Prostate gland (tissue), 2 donors: ENCODE measurements around the gene CTBP2. TPM values are rescaled to one million over a fixed set of nuclear protein-coding genes. Genes with fewer than 3 reads are reported as not detected.
A peak's percentile ranks its signal among the peaks of the same experiment; 100 is the strongest.

Source experiments
- DNase-seq: peaks from one replicate; pipeline ENCODE4 v3.0.0-alpha.2; 2019; ENCODE audit warnings: low spot score
- H3K27ac ChIP-seq, 2 donors: fragments of 200-600 bp; sonication (generic); 2 replicates each; pipeline ENCODE4 v1.5.1; 2017 to 2019
- H3K27me3 ChIP-seq: fragments of 200-600 bp; sonication (generic); replicated peaks from 2 replicates; pipeline ENCODE4 v1.5.1; 2019; ENCODE audit not compliant: insufficient read depth
- H3K36me3 ChIP-seq, 2 donors: fragments of 200-600 bp; sonication (generic); 1 replicate in 1 of 2; 2 replicates in 1 of 2; pipeline versions ENCODE4 v1.5.1 to v1.8.1; 2017 to 2019
- H3K4me1 ChIP-seq: fragments of 200-600 bp; sonication (generic); replicated peaks from 2 replicates; pipeline ENCODE4 v1.5.1; 2019
- H3K4me3 ChIP-seq, 2 donors: fragments of 200-600 bp; sonication (generic); 2 replicates each; pipeline ENCODE4 v1.5.1; 2017 to 2019
- H3K9me3 ChIP-seq: fragments of 200-600 bp; sonication (generic); 2 replicates; pipeline ENCODE4 v1.5.1; 2017
- CTCF ChIP-seq, 4 experiments: fragments of 200-600 bp in 2 of 4; fragments of 450-650 bp in 2 of 4; sonication (generic) in 2 of 4; IDR thresholded peaks; 1 replicate in 3 of 4; 2 replicates in 1 of 4; pipeline ENCODE4 v1.5.1; 2016 to 2019; ENCODE audit warnings: antibody characterized with exemption in 4 of 4, mild to moderate bottlenecking in 2 of 4, moderate library complexity in 2 of 4
- POLR2A ChIP-seq: fragments of 450-650 bp; IDR thresholded peaks from one replicate; pipeline ENCODE4 v1.6.1; 2016; ENCODE audit warnings: antibody characterized with exemption, mild to moderate bottlenecking
- POLR2AphosphoS5 ChIP-seq: sonication (generic); formaldehyde crosslinking; IDR thresholded peaks from one replicate; pipeline ENCODE4 v1.6.1; 2017; ENCODE audit warnings: antibody characterized with exemption
- WGBS: methylation state at CpG from one replicate; pipeline ENCODE4 v1.1.5; 2018; 5-methylcytosine and 5-hydroxymethylcytosine counted together
- intact Hi-C: fragments of 100-400 bp; cut with DNase I; formaldehyde crosslinking; loops from one replicate; pipeline ENCODE4 v1.14.2; 2022
- total RNA-seq, 2 donors: library from RNA; depleted of rRNA; stranded (reverse); fragments of >200 nt; gene quantifications; one replicate each; pipeline ENCODE4 v1.1.0, GENCODE V29; 2016

The CTBP2 gene
- total RNA-seq, 2 donors from 2014 or later = 70.2 to 89.7 TPM

GRCh38 chr10:125033146-125033924 lies 127.0 kb downstream of the CTBP2 start:
- Histone ChIP-seq H3K4me1 (peaks cover 21% of the 10 kb centered on the region), H3K27me3 (no peaks in the 10 kb centered on the region), H3K27ac (no peak overlapping the region), H3K9me3 (no peaks in the 10 kb centered on the region), H3K4me3 (no peak overlapping the region), H3K36me3 (no peaks in the 10 kb centered on the region)
- DNase-seq = no peak
- WGBS = 71% methylated on average over 27 of the region's 27 CpGs
- TF ChIP-seq POLR2AphosphoS5 = no peak
- TF ChIP-seq POLR2A = no peak
- TF ChIP-seq CTCF (IDR thresholded peaks at IDR 0.05) = no peak
- intact Hi-C loops = no loop called here

- no peaks in the 10 kb centered on the region for H3K27me3 ChIP-seq
- TF ChIP-seq POLR2A (no peak), CTCF (IDR thresholded peaks at IDR 0.05) (no peak), POLR2AphosphoS5 (no peak)
- no peaks in the 10 kb centered on the region for H3K36me3 ChIP-seq
- H3K4me1 ChIP-seq = peaks cover 25% of the 10 kb centered on the region
- no peaks in the 10 kb centered on the region for H3K9me3 ChIP-seq
- DNase-seq = no peak
- whole genome bisulfite sequencing = 69% methylated on average over 15 of the region's 15 CpGs
- intact Hi-C loops = no loop called here
- H3K4me3 ChIP-seq = no peak overlapping the region
- no peak overlapping the region for H3K27ac ChIP-seq
Observed at GRCh38 chr10:125032474-125033020, 127.8 kb downstream of the CTBP2 start.

- Histone ChIP-seq H3K36me3 (no peaks in the 10 kb centered on the region), H3K4me3 (no peak overlapping the region), H3K4me1 (peaks cover 22% of the 10 kb centered on the region), H3K27ac (peak overlapping the region in 1 of 2 donors; percentile 41), H3K9me3 (no peaks in the 10 kb centered on the region), H3K27me3 (no peaks in the 10 kb centered on the region)
- intact Hi-C loops = no loop called here
- TF ChIP-seq POLR2AphosphoS5 = no peak
- no peak for TF ChIP-seq POLR2A
- no peak for TF ChIP-seq CTCF (IDR thresholded peaks at IDR 0.05)
- DNase-seq = no peak
- WGBS = 75% methylated on average over 7 of the region's 10 CpGs
Observed at GRCh38 chr10:125030567-125031197, 129.7 kb downstream of the CTBP2 start.

GRCh38 chr10:125029584-125030242 lies 130.7 kb downstream of the CTBP2 start:
- intact Hi-C loops = no loop called here
- Histone ChIP-seq H3K9me3 (no peaks in the 10 kb centered on the region), H3K27ac (peak overlapping the region; percentile 21 to 41), H3K27me3 (no peaks in the 10 kb centered on the region), H3K4me3 (no peak overlapping the region), H3K4me1 (peaks cover 22% of the 10 kb centered on the region), H3K36me3 (no peaks in the 10 kb centered on the region)
- 54% methylated on average over 7 of the region's 7 CpGs for WGBS
- TF ChIP-seq POLR2A (no peak), POLR2AphosphoS5 (peak; percentile 50), CTCF (IDR thresholded peaks at IDR 0.05) (no peak)
- no peak for DNase-seq
